Glutamatergic neuron (in vitro differentiated cells): ENCODE measurements around the gene DNAAF8. TPM values are rescaled to one million over a fixed set of nuclear protein-coding genes. Genes with fewer than 3 reads are reported as not detected.

Experiments used
- DNase-seq: peaks from one replicate; pipeline ENCODE4 v3.0.0; 2022
- H3K27ac Mint-ChIP-seq: one replicate; pipeline ENCODE4 v1.8.0; 2020; ENCODE audit warnings: mild to moderate bottlenecking, mixed read lengths, inconsistent platforms; ENCODE audit not compliant: unreplicated experiment
- H3K27me3 Mint-ChIP-seq: one replicate; pipeline ENCODE4 v1.8.0; 2020; ENCODE audit warnings: mild to moderate bottlenecking, moderate library complexity, mixed read lengths, inconsistent platforms; ENCODE audit not compliant: unreplicated experiment
- H3K36me3 Mint-ChIP-seq: one replicate; pipeline ENCODE4 v1.8.0; 2020; ENCODE audit warnings: mild to moderate bottlenecking, mixed read lengths, inconsistent platforms; ENCODE audit not compliant: unreplicated experiment
- H3K4me1 Mint-ChIP-seq: one replicate; pipeline ENCODE4 v1.8.0; 2020; ENCODE audit warnings: mild to moderate bottlenecking, low read depth, mixed read lengths, inconsistent platforms; ENCODE audit not compliant: unreplicated experiment
- H3K4me3 Mint-ChIP-seq: one replicate; pipeline ENCODE4 v1.8.0; 2020; ENCODE audit warnings: mild to moderate bottlenecking, mixed read lengths, inconsistent platforms; ENCODE audit not compliant: unreplicated experiment
- H3K9me3 Mint-ChIP-seq: one replicate; pipeline ENCODE4 v1.8.0; 2020; ENCODE audit warnings: mild to moderate bottlenecking, moderate library complexity, mixed read lengths, inconsistent platforms; ENCODE audit not compliant: unreplicated experiment
- CTCF ChIP-seq: fragments of 200-600 bp; sonication (generic); IDR thresholded peaks from one replicate; pipeline ENCODE4 v1.5.0; 2021; ENCODE audit not compliant: partially characterized antibody, unreplicated experiment
- total RNA-seq: library from RNA; stranded (reverse); fragmentation: NEBNext Ultra II Directional; extraction: Animal tissue kit (Norgen Biotek cat#: 25700); gene quantifications from one replicate; pipeline ENCODE4 v1.2.1, GENCODE V29; 2021; ENCODE audit not compliant: unreplicated experiment

The DNAAF8 gene
- total RNA-seq, 1 donor from 2014 or later = 0.59 TPM

- H3K27ac Mint-ChIP-seq = no peak overlapping the region
- peaks cover 10% of the 10 kb centered on the region for H3K27me3 Mint-ChIP-seq
- H3K4me3 Mint-ChIP-seq = no peak overlapping the region
- no peak for DNase-seq
- no peaks in the 10 kb centered on the region for H3K4me1 Mint-ChIP-seq
- H3K9me3 Mint-ChIP-seq = peaks cover 13% of the 10 kb centered on the region
- peaks cover 7% of the 10 kb centered on the region for H3K36me3 Mint-ChIP-seq
- no peak for TF ChIP-seq CTCF
Measured at GRCh38 chr16:4699046-4699556, 35.2 kb upstream of the DNAAF8 start.

- TF ChIP-seq CTCF = no peak
- Mint-ChIP-seq H3K27ac (no peak overlapping the region), H3K27me3 (peaks cover 7% of the 10 kb centered on the region), H3K4me1 (peaks cover 2% of the 10 kb centered on the region), H3K4me3 (no peak overlapping the region), H3K9me3 (peaks cover 8% of the 10 kb centered on the region), H3K36me3 (peaks cover 7% of the 10 kb centered on the region)
- no peak for DNase-seq
Measured at GRCh38 chr16:4700380-4700996, 33.8 kb upstream of the DNAAF8 start.

GRCh38 chr16:4700997-4701743 lies 33.2 kb upstream of the DNAAF8 start:
- peaks cover 7% of the 10 kb centered on the region for H3K36me3 Mint-ChIP-seq

GRCh38 chr16:4701791-4702465 lies 32.4 kb upstream of the DNAAF8 start:
- H3K4me3 Mint-ChIP-seq = no peak overlapping the region
- peaks cover 10% of the 10 kb centered on the region for H3K27me3 Mint-ChIP-seq
- H3K36me3 Mint-ChIP-seq = peaks cover 7% of the 10 kb centered on the region

More at GRCh38 chr16:4700997-4701743, 33.2 kb upstream of the DNAAF8 start:
- Mint-ChIP-seq H3K27ac (no peak overlapping the region), H3K4me3 (no peak overlapping the region), H3K4me1 (peaks cover 2% of the 10 kb centered on the region), H3K27me3 (peaks cover 5% of the 10 kb centered on the region), H3K9me3 (peaks cover 7% of the 10 kb centered on the region)
- DNase-seq = no peak
- no peak for TF ChIP-seq CTCF

More at GRCh38 chr16:4701791-4702465, 32.4 kb upstream of the DNAAF8 start:
- Mint-ChIP-seq H3K9me3 (peaks cover 13% of the 10 kb centered on the region), H3K4me1 (peaks cover 7% of the 10 kb centered on the region), H3K27ac (no peak overlapping the region)
- no peak for DNase-seq
- TF ChIP-seq CTCF = no peak
